OCI-LY3 (cell line): Measurements from ENCODE around the gene PRTFDC1.

ENCODE experiments used
- H2AFZ ChIP-seq: fragments of 200-600, 300-600 bp; shearing (Covaris generic); 2 replicates; pipeline ENCODE4 v1.6.0; 2014; ENCODE audit warnings: antibody characterized with exemption, low read depth, low read length
- H3K27ac ChIP-seq: fragments of 200-600, 300-600 bp; sonication (generic); 2 replicates; pipeline ENCODE4 v1.5.1; 2014; ENCODE audit warnings: mild to moderate bottlenecking, low read length, moderate library complexity, mixed read lengths
- H3K27me3 ChIP-seq: fragments of 200-600, 300-600 bp; sonication (generic); 2 replicates; pipeline ENCODE4 v1.6.1; 2014; ENCODE audit warnings: low read depth, low read length, mixed read lengths
- H3K36me3 ChIP-seq: fragments of 200-600, 300-600 bp; sonication (generic); replicated peaks from 2 replicates; pipeline ENCODE3; 2014; ENCODE audit warnings: low read depth, low read length, mixed read lengths
- H3K4me1 ChIP-seq: fragments of 300-600, 200-600 bp; sonication (generic); 2 replicates; pipeline ENCODE4 v1.6.1; 2014; ENCODE audit warnings: low read length, mixed read lengths
- H3K4me2 ChIP-seq: fragments of 200-600, 300-600 bp; sonication (generic); 2 replicates; pipeline ENCODE4 v1.6.1; 2014; ENCODE audit warnings: low read length, mixed read lengths
- H3K4me3 ChIP-seq: fragments of 300-600, 200-600 bp; sonication (generic); 2 replicates; pipeline ENCODE4 v1.5.1; 2014; ENCODE audit warnings: antibody characterized with exemption, mild to moderate bottlenecking, low read length, moderate library complexity
- H3K79me2 ChIP-seq: fragments of 300-600, 200-600 bp; shearing (Covaris generic); 2 replicates; pipeline ENCODE4 v1.6.1; 2014; ENCODE audit warnings: mild to moderate bottlenecking, low read length, mixed read lengths
- H3K9ac ChIP-seq: fragments of 300-600, 200-600 bp; shearing (Covaris generic); 2 replicates; pipeline ENCODE4 v1.6.0; 2014; ENCODE audit warnings: mild to moderate bottlenecking, low read length, moderate library complexity
- H3K9me3 ChIP-seq: fragments of 200-600, 300-600 bp; shearing (Covaris generic); 2 replicates; pipeline ENCODE4 v1.6.1; 2014; ENCODE audit warnings: low read length, mixed read lengths; ENCODE audit not compliant: insufficient read depth
- H4K20me1 ChIP-seq: fragments of 200-600, 300-600 bp; sonication (generic); 2 replicates; pipeline ENCODE4 v1.6.1; 2016; ENCODE audit warnings: low read length, mixed read lengths; ENCODE audit not compliant: insufficient read depth
- EZH2phosphoT487 ChIP-seq: fragments of 200-600 bp; shearing (Covaris generic); IDR thresholded peaks from 2 replicates; pipeline ENCODE4 v1.6.1; 2018; ENCODE audit warnings: antibody characterized with exemption, mixed run types, low read depth
- TF ChIP-seq, protein P1 (sequence below): fragments of 200-600, 300-600 bp; sonication (generic); IDR thresholded peaks from 2 replicates; pipeline ENCODE4 v1.5.1; 2014; ENCODE audit warnings: antibody characterized with exemption, low read length, low read depth

Gene PRTFDC1

DNA sequence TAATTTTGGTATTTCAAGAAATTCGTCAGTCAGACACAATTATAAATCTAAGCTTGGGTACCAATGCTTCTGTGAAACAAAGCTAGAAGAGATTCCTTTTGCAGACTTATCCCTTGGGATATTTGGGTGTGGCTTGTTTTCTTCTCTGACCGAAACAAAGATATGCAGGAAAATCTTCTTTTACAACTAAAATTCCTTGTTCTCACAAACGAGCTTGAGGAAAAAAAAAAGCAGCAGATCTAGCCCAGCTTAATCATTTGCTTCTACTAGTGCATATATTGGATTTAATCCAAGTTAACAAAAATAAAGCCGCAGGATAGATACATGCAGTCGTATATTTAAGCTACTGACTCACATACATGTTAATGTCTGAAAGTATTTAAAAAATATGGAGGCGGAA is 104.2 kb downstream of the PRTFDC1 start:
- H3K27me3 ChIP-seq: no peaks in the 10 kb centered on the region
- H3K9me3 ChIP-seq: no peaks in the 10 kb centered on the region
- no peaks in the 10 kb centered on the region for H4K20me1 ChIP-seq
- no peak overlapping the region for H2AFZ ChIP-seq
- no peak overlapping the region for H3K27ac ChIP-seq
- H3K4me1 ChIP-seq: no peaks in the 10 kb centered on the region
- H3K4me2 ChIP-seq: no peak overlapping the region
- H3K79me2 ChIP-seq: no peaks in the 10 kb centered on the region
- TF ChIP-seq EZH2phosphoT487: no peak
- TF ChIP-seq, protein P1, sequence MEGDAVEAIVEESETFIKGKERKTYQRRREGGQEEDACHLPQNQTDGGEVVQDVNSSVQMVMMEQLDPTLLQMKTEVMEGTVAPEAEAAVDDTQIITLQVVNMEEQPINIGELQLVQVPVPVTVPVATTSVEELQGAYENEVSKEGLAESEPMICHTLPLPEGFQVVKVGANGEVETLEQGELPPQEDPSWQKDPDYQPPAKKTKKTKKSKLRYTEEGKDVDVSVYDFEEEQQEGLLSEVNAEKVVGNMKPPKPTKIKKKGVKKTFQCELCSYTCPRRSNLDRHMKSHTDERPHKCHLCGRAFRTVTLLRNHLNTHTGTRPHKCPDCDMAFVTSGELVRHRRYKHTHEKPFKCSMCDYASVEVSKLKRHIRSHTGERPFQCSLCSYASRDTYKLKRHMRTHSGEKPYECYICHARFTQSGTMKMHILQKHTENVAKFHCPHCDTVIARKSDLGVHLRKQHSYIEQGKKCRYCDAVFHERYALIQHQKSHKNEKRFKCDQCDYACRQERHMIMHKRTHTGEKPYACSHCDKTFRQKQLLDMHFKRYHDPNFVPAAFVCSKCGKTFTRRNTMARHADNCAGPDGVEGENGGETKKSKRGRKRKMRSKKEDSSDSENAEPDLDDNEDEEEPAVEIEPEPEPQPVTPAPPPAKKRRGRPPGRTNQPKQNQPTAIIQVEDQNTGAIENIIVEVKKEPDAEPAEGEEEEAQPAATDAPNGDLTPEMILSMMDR: no peak
- no peaks in the 10 kb centered on the region for H3K36me3 ChIP-seq
- H3K4me3 ChIP-seq: no peak overlapping the region
- no peak overlapping the region for H3K9ac ChIP-seq

DNA sequence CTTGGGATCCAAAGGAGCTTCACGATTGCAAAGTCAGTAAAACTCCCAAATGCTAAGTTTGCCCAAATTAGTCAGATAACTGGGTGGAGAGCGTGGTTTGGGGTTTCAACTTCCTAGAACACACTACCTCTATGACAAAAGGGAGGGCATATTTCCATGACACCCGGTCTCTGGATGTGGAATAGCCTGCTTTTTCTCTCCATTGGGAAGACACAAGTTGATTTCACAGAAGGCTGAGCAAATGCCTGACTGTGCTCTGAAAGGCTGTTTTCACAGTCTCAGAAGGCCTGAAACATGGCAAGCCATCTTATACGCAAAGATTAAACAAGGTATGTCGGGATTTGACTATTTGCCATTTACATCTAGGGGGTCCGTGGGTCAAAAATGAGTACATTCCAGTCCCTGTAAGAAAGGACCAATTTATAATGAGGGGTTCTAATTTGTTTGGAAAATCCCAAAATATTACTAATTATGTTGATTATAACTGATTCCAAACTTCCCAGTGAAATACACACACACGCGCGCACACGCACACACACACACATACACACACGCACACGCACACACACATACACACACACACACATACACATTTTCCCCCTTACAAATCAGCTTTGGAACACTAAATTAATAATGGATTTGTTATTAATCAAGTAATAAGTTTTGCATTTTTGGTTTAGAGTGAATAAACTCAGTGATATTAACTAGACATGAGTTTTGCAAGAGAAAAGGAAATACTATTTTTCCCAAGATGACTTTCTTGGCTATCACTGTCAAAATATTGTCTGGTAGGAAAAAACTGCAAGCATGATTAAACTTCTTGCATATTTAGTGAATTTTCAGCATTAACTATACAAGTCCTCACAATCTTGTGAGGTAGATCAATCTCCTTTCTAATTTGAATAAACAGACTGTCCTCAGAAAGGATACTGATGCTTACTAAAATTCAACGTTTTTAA is 105.0 kb downstream of the PRTFDC1 start:
- Histone ChIP-seq H4K20me1 (no peaks in the 10 kb centered on the region), H3K79me2 (no peaks in the 10 kb centered on the region), H3K4me1 (no peaks in the 10 kb centered on the region), H3K4me3 (no peak overlapping the region), H3K9me3 (no peaks in the 10 kb centered on the region), H3K27ac (no peak overlapping the region), H3K9ac (no peak overlapping the region), H3K36me3 (no peaks in the 10 kb centered on the region), H3K27me3 (no peaks in the 10 kb centered on the region), H3K4me2 (no peak overlapping the region), H2AFZ (no peak overlapping the region)
- no peak for TF ChIP-seq EZH2phosphoT487
- TF ChIP-seq, protein P1: no peak

DNA sequence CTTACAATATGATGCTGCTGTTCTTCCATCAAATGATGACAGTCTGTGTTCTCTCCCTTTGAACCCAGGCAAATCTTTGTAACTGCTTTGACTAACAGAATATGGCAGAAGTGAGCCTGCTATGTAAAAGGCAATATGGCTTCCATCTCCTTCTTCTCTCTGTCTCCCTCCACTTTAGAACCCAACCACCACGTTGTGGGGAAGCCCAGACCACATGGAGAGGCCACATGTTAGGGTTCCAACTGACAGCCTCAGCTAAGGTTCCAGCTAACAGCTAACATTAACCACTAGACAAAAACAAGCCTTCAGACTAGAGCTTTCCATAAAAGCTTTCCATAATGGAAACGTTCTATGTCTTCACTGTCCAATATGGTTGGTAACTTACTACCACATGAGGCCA is 107.7 kb downstream of the PRTFDC1 start:
- H3K36me3 ChIP-seq: no peaks in the 10 kb centered on the region
- no peaks in the 10 kb centered on the region for H3K4me1 ChIP-seq
- no peak overlapping the region for H3K27ac ChIP-seq
- no peaks in the 10 kb centered on the region for H3K27me3 ChIP-seq
- H4K20me1 ChIP-seq: no peaks in the 10 kb centered on the region
- no peaks in the 10 kb centered on the region for H3K9me3 ChIP-seq
- H3K4me2 ChIP-seq: no peak overlapping the region
- H2AFZ ChIP-seq: no peak overlapping the region
- TF ChIP-seq, protein P1: no peak
- no peak overlapping the region for H3K9ac ChIP-seq
- no peak overlapping the region for H3K4me3 ChIP-seq
- no peaks in the 10 kb centered on the region for H3K79me2 ChIP-seq

DNA sequence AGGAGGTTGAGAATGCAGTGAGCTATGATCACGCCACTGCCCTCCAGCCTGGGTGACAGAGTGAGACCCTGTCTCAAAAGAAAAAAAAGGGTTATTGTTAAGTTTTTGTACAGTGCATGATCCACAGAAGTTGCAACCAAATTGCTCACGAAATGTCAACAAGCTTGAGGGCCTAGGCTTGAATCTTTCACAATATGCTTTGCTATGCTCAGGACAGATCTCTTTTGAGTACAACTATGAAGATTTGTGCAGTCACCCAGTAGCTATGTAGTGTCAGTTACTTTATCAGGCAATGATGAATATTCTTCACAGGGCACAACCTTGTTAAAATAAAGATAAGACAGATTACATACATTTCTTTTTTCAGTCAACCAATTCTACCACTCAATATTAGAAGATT is 109.2 kb downstream of the PRTFDC1 start:
- TF ChIP-seq, protein P1: no peak
- no peak for TF ChIP-seq EZH2phosphoT487
- no peak overlapping the region for H3K4me3 ChIP-seq
- no peaks in the 10 kb centered on the region for H3K36me3 ChIP-seq
- H3K27me3 ChIP-seq: no peaks in the 10 kb centered on the region
- H3K9me3 ChIP-seq: no peaks in the 10 kb centered on the region
- no peak overlapping the region for H3K9ac ChIP-seq
- H3K27ac ChIP-seq: no peak overlapping the region
- no peak overlapping the region for H2AFZ ChIP-seq
- H3K4me1 ChIP-seq: no peaks in the 10 kb centered on the region
- no peak overlapping the region for H3K4me2 ChIP-seq
- H4K20me1 ChIP-seq: no peaks in the 10 kb centered on the region
- H3K79me2 ChIP-seq: no peaks in the 10 kb centered on the region
